Measurements from ENCODE around the gene RUFY2. TPM values are rescaled to one million over a fixed set of nuclear protein-coding genes. Genes with fewer than 3 reads are reported as not detected.
"Not testable (repeated sequence)": the region's sequence is repeated elsewhere in the genome, so short reads cannot be mapped to it uniquely, and the experiment has no call there.

RUFY2 gene
- total and polyA plus RNA-seq, 4 experiments from 2014 or later = 2.0 to 24.9 (median 15.9) TPM

DNA sequence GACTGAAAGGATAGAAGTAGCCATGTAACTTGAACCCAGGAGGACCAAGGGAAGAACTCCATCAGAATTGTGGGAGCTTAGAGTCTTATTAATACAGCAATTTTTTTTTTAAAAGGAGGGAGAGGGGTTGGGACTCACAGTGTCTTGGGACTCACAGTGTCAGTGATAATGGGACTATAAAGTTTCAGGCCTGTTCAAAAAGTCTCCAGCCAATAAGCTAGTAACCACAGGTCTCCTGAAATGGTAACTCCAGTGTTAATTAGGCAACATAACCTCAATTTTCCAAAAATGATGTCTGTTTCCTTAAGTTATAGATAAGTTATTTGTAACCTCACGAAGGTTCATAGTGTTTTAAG, 77.6 kb downstream of the RUFY2 start:
- no peak for DNase-seq
- Mint-ChIP-seq H3K27me3 (no peaks in the 10 kb centered on the region), H3K9me3 (peaks cover 0 to 6% (median 0%) of the 10 kb centered on the region in 8 donors), H3K27ac (peak overlapping the region in 2 of 7 donors; percentile 39 to 99), H3K36me3 (peaks cover 3 to 21% of the 10 kb centered on the region in 2 donors), H3K4me1 (peaks cover 16 to 49% (median 21%) of the 10 kb centered on the region in 4 donors), H3K4me3 (peak overlapping the region in 4 of 8 donors; percentile 7 to 39 (median 15))
- intact Hi-C loops (cut with micrococcal nuclease) = no loop called here
- ChIA-PET CTCF (ENCODE audit: partially characterized antibody) (interaction anchor here (1.2 to 2.9 kb wide), 3 partner anchors 19 to 80 kb away, joined by 3 to 8 read pairs (median 4); no protein-coding TSS in a partner anchor), POLR2A (ENCODE audit: partially characterized antibody) (interaction anchor here (0.9 to 1.6 kb wide), 2 partner anchors 444 to 565 kb away, joined by 3 read pairs; no protein-coding TSS in a partner anchor)
- peaks cover 24% of the 10 kb centered on the region for H3K4me1 ChIP-seq (ENCODE audit: insufficient read depth, low read length)
- no peak overlapping the region for H3K27ac ChIP-seq (ENCODE audit: low read depth, low read length)
- H3K27me3 ChIP-seq (ENCODE audit: insufficient read depth, low read length) = no peaks in the 10 kb centered on the region
- H3K4me3 ChIP-seq (ENCODE audit: low read length in 2 of 2) = no peak overlapping the region
- no peaks in the 10 kb centered on the region for H3K9me3 ChIP-seq (ENCODE audit: control insufficient read depth in 1 of 2, low read length in 2 of 2)
- no peaks in the 10 kb centered on the region for H3K36me3 ChIP-seq (ENCODE audit: insufficient read depth, low read length)

DNA sequence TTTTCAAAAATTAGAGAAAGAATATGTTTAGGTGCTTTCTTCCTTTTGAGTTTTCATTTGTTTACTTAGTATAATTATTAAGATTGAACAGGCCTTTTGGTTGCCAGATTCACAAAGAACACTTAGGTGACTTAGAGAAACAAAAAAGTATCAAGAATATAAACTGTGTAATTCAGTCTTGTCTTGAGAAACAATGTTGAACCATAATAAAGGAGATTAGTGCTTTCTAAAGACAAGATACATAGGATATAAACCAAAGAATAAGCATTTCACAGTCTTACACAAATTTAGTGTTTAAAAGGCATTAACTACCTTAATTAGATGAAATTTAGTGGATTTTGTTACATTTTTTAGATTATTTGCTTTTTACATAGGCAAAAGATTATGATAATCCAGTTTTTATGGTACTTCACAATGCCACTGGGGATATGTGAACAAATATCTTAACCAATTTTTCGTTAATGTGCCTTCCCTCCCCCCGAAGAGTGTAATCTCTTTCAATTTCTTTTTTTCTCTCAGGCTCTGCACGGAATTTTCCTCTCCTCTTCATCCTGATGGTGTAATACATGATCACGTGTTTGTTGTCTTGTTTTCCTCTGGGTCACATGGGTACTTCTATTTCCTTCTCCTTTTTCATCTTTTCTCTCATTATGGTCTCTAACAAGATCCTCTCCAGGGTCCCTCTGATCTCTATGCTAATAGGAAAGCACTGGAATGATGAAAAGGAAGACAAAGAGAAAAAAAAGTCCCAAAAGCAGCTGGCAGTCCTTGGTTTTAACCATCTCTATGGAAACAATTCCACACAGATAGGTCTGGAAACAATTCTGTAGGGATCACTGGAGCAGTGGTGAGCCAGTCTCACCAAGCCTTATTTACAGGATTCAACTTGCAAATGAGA, 78.9 kb downstream of the RUFY2 start:
- Histone ChIP-seq H3K4me1 (ENCODE audit: insufficient read depth, low read length) (peaks cover 12% of the 10 kb centered on the region), H3K36me3 (ENCODE audit: insufficient read depth, low read length) (no peaks in the 10 kb centered on the region), H3K27ac (ENCODE audit: low read depth, low read length) (no peak overlapping the region), H3K4me3 (ENCODE audit: low read length in 2 of 2) (no peak overlapping the region), H3K27me3 (ENCODE audit: insufficient read depth, low read length) (no peaks in the 10 kb centered on the region), H3K9me3 (ENCODE audit: control insufficient read depth in 1 of 2, low read length in 2 of 2) (no peaks in the 10 kb centered on the region)
- H3K36me3 Mint-ChIP-seq = peaks cover 3 to 18% of the 10 kb centered on the region in 2 donors
- CTCF ChIA-PET (ENCODE audit: partially characterized antibody) = interaction anchor here (2.9 kb wide), 1 partner anchor 20 kb away, joined by 8 read pairs; no protein-coding TSS in a partner anchor
- peaks cover 0 to 6% (median 0%) of the 10 kb centered on the region in 8 donors for H3K9me3 Mint-ChIP-seq
- H3K4me1 Mint-ChIP-seq = peaks cover 10 to 35% (median 19%) of the 10 kb centered on the region in 4 donors
- peak overlapping the region in 2 of 8 donors; percentile 14 to 49 for H3K4me3 Mint-ChIP-seq
- DNase-seq = no peak
- peak overlapping the region in 3 of 7 donors; percentile 10 to 36 (median 17) for H3K27ac Mint-ChIP-seq
- intact Hi-C loops (cut with micrococcal nuclease) = no loop called here
- POLR2A ChIA-PET (ENCODE audit: partially characterized antibody) = no interaction called here
- H3K27me3 Mint-ChIP-seq = no peaks in the 10 kb centered on the region

DNA sequence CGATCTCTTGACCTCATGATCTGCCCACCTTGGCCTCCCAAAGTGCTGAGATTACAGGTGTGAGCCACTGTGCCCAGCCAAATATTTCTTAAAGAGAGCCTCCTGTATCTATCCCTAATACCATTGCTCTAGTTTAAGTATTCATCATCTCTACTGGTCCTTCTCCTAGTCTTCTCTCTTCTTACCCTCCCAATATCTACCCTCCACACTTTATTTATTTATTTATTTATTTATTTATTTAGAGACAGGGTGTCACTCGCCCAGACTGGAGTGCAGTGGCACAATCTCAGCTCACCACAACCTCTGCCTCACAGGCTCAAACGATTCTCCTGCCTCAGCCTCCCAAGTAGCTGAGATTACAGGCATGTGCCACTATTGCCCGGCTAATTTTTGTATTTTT, 82.7 kb downstream of the RUFY2 start:
- H3K4me1 ChIP-seq (ENCODE audit: insufficient read depth, low read length); intact Hi-C loops (cut with micrococcal nuclease); DNase-seq; H3K36me3 Mint-ChIP-seq; H3K36me3 ChIP-seq (ENCODE audit: insufficient read depth, low read length); H3K4me1 Mint-ChIP-seq; H3K9me3 ChIP-seq (ENCODE audit: control insufficient read depth in 1 of 2, low read length in 2 of 2); H3K9me3 Mint-ChIP-seq; POLR2A ChIA-PET (ENCODE audit: partially characterized antibody); CTCF ChIA-PET (ENCODE audit: partially characterized antibody); H3K4me3 Mint-ChIP-seq; H3K27ac Mint-ChIP-seq; H3K27me3 Mint-ChIP-seq; H3K4me3 ChIP-seq (ENCODE audit: low read length in 2 of 2); H3K27me3 ChIP-seq (ENCODE audit: insufficient read depth, low read length); H3K27ac ChIP-seq (ENCODE audit: low read depth, low read length): not testable (repeated sequence)

DNA sequence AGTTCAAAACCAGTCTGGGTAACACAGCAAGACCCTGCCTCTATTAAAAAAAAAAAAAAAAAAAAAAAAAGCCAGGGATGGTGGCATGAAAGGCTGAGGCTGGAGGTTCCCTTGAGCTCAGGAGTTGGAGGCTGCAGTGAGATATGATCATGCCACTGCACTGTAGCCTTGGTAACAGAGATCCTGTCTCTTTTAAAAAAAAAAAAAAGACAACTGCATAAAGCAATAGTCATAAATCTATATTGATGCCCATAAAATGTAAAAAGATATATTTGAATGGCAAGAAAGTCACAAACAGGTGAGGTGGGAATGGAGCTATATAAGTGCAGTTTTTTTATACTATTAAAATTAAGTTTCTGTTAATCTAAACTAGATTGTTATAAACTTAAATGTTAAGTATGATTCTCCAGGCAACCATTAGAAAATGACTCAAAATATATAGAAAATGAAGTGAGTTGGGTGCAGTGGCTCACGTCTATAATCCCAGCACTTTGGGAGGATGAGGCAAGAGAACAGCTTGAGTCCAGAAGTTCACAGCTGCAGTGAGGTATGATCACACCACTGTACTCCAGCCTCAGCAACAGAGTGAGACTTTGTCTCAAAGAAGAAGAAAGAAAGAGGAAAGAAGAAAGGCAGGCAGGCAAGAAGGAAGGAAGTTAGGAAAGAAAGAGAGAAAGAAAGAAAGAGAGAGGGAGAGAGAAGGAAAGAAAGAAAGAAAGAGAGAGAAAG, 88.6 kb downstream of the RUFY2 start:
- ChIA-PET CTCF (ENCODE audit: partially characterized antibody) (no interaction called here), POLR2A (ENCODE audit: partially characterized antibody) (no interaction called here)
- no peak for DNase-seq
- H3K27ac Mint-ChIP-seq = no peak overlapping the region
- H3K9me3 Mint-ChIP-seq = peaks cover 0 to 24% (median 19%) of the 10 kb centered on the region in 8 donors
- no peaks in the 10 kb centered on the region for H3K27me3 Mint-ChIP-seq
- no peak overlapping the region for H3K4me3 Mint-ChIP-seq
- intact Hi-C loops (cut with micrococcal nuclease) = no loop called here
- Histone ChIP-seq H3K27me3 (ENCODE audit: insufficient read depth, low read length) (no peaks in the 10 kb centered on the region), H3K27ac (ENCODE audit: low read depth, low read length) (no peak overlapping the region), H3K9me3 (ENCODE audit: control insufficient read depth in 1 of 2, low read length in 2 of 2) (peaks cover 0 to 9% of the 10 kb centered on the region in 2 donors), H3K4me1 (ENCODE audit: insufficient read depth, low read length) (peaks cover 7% of the 10 kb centered on the region), H3K4me3 (ENCODE audit: low read length in 2 of 2) (no peak overlapping the region), H3K36me3 (ENCODE audit: insufficient read depth, low read length) (no peaks in the 10 kb centered on the region)
- peaks cover 4 to 7% (median 5%) of the 10 kb centered on the region in 4 donors for H3K4me1 Mint-ChIP-seq
- peaks cover 0 to 4% of the 10 kb centered on the region in 2 donors for H3K36me3 Mint-ChIP-seq

DNA sequence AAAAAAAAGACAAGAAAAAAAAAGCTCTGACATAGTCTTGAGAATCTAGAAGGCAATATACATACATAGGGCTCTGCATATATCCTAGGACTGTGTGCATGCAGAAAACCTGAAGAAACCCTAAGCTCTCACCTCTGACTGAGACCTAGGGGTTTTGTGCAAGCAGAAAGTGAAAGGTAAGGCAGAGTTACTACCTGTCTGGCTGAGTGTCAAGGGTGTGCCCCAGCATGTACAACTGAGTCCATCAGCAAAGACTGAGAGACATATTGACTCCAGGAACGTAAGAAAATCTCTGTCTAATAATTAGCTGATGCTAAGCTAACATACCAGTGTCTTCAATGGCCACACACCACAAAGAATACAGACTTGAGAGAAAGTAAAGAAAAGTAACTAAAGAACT, 91.5 kb downstream of the RUFY2 start:
- Mint-ChIP-seq H3K27me3 (no peaks in the 10 kb centered on the region), H3K27ac (no peak overlapping the region), H3K9me3 (peaks cover 0 to 24% (median 19%) of the 10 kb centered on the region in 8 donors), H3K36me3 (peaks cover 0 to 4% of the 10 kb centered on the region in 2 donors), H3K4me3 (no peak overlapping the region), H3K4me1 (peaks cover 4 to 7% (median 5%) of the 10 kb centered on the region in 4 donors)
- H3K36me3 ChIP-seq (ENCODE audit: insufficient read depth, low read length) = no peaks in the 10 kb centered on the region
- ChIA-PET CTCF (ENCODE audit: partially characterized antibody) (interaction anchor here (0.9 to 2.5 kb wide), 3 partner anchors 9 to 33 kb away, joined by 3 to 9 read pairs (median 8); no protein-coding TSS in a partner anchor), POLR2A (ENCODE audit: partially characterized antibody) (interaction anchor here (2.0 kb wide), 1 partner anchor 17 kb away, joined by 9 read pairs; the partner anchor contains the start of genes HNRNPH3 and PBLD)
- H3K9me3 ChIP-seq (ENCODE audit: control insufficient read depth in 1 of 2, low read length in 2 of 2) = peaks cover 0 to 9% of the 10 kb centered on the region in 2 donors
- DNase-seq = no peak
- no peaks in the 10 kb centered on the region for H3K27me3 ChIP-seq (ENCODE audit: insufficient read depth, low read length)
- no peak overlapping the region for H3K27ac ChIP-seq (ENCODE audit: low read depth, low read length)
- H3K4me1 ChIP-seq (ENCODE audit: insufficient read depth, low read length) = peaks cover 7% of the 10 kb centered on the region
- intact Hi-C loops (cut with micrococcal nuclease) = no loop called here
- H3K4me3 ChIP-seq (ENCODE audit: low read length in 2 of 2) = no peak overlapping the region

DNA sequence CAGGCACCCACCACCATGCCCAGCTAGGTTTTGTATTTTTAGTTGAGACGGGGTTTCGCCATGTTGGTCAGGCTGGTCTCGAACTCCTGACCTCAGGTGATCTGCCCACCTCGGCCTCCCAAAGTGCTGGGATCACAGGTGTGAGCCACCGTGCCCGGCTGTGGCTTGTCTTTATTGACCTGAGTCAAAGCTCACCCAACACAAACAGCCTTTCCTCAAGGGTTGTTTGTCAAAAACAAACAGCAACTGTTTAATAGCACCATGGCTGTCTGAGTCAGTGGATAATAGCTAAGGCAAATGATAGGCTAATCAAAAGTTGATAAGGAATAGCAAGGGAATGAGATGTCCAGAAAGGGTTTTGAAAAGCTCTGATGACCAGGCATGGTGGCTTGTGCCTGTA, 92.1 kb downstream of the RUFY2 start:
- H3K4me3 Mint-ChIP-seq; H3K9me3 ChIP-seq (ENCODE audit: control insufficient read depth in 1 of 2, low read length in 2 of 2); intact Hi-C loops (cut with micrococcal nuclease); H3K4me1 ChIP-seq (ENCODE audit: insufficient read depth, low read length); H3K27ac ChIP-seq (ENCODE audit: low read depth, low read length); H3K4me1 Mint-ChIP-seq; H3K36me3 ChIP-seq (ENCODE audit: insufficient read depth, low read length); H3K27ac Mint-ChIP-seq; H3K36me3 Mint-ChIP-seq; DNase-seq; H3K27me3 ChIP-seq (ENCODE audit: insufficient read depth, low read length); H3K4me3 ChIP-seq (ENCODE audit: low read length in 2 of 2); H3K27me3 Mint-ChIP-seq: not testable (repeated sequence)
- CTCF ChIA-PET (ENCODE audit: partially characterized antibody) = interaction anchor here (0.9 to 2.5 kb wide), 3 partner anchors 9 to 34 kb away, joined by 3 to 9 read pairs (median 8); no protein-coding TSS in a partner anchor
- POLR2A ChIA-PET (ENCODE audit: partially characterized antibody) = interaction anchor here (2.0 kb wide), 1 partner anchor 17 kb away, joined by 9 read pairs; the partner anchor contains the start of genes HNRNPH3 and PBLD
- peaks cover 0 to 24% (median 19%) of the 10 kb centered on the region in 8 donors for H3K9me3 Mint-ChIP-seq

DNA sequence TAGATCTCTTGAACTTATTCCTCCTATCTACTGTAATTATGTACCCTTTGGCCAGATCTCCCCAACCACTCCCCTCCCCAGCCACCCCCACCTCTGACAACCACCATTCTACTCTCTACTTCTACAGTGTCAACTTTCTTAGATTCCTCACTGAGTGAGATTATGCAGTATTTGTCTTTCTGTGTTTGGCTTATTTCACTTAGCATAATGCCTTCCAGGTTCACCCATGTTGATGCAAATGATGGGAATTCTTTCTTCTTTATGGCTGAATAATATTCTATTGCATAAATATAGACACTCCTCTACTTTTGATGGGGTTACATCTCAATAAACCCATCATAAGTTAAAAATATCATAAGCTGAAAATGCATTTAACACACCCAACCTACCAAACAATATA, 96.5 kb downstream of the RUFY2 start:
- POLR2A ChIA-PET (ENCODE audit: partially characterized antibody) = interaction anchor here (0.6 kb wide), 1 partner anchor 597 kb away, joined by 3 read pairs; no protein-coding TSS in a partner anchor

More for the DNA sequence above, 96.5 kb downstream of the RUFY2 start:
- Histone ChIP-seq H3K9me3 (ENCODE audit: control insufficient read depth in 1 of 2, low read length in 2 of 2) (no peaks in the 10 kb centered on the region), H3K4me1 (ENCODE audit: insufficient read depth, low read length) (peaks cover 7% of the 10 kb centered on the region), H3K27me3 (ENCODE audit: insufficient read depth, low read length) (no peaks in the 10 kb centered on the region), H3K36me3 (ENCODE audit: insufficient read depth, low read length) (no peaks in the 10 kb centered on the region), H3K4me3 (ENCODE audit: low read length in 2 of 2) (no peak overlapping the region), H3K27ac (ENCODE audit: low read depth, low read length) (no peak overlapping the region)
- Mint-ChIP-seq H3K36me3 (no peaks in the 10 kb centered on the region), H3K4me3 (no peak overlapping the region), H3K27ac (no peak overlapping the region), H3K27me3 (no peaks in the 10 kb centered on the region), H3K4me1 (peaks cover 4 to 7% (median 5%) of the 10 kb centered on the region in 4 donors), H3K9me3 (peaks cover 0 to 3% (median under 1%) of the 10 kb centered on the region in 8 donors)
- CTCF ChIA-PET (ENCODE audit: partially characterized antibody) = interaction anchor here (0.6 kb wide), 1 partner anchor 63 kb away, joined by 3 read pairs; no protein-coding TSS in a partner anchor
- DNase-seq = no peak
- intact Hi-C loops (cut with micrococcal nuclease) = no loop called here
